HG02885 (cell line): ENCODE results near the gene HFM1.
"Not testable (repeated sequence)": the region's sequence is repeated elsewhere in the genome, so short reads cannot be mapped to it uniquely, and the experiment has no call there.

Experiments used
- ATAC-seq: cut with Tn5 transposase; IDR thresholded peaks from one replicate; pipeline ENCODE4 v1.9.1; 2021; ENCODE audit warnings: mild to moderate bottlenecking; ENCODE audit not compliant: unreplicated experiment, poor library complexity

The HFM1 gene

DNA sequence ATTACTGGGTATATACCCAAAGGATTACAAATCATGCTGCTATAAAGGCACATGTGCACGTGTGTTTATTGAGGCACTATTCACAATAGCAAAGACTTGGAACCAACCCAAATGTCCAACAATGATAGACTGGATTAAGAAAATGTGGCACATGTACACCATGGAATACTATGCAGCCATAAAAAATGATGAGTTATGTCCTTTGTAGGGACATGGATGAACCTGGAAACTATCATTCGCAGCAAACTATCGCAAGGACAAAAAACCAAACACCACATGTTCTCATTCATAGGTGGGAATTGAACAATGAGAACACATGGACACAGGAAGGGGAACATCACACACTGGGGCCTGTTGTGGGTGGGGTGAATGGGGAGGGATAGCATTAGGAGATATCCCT lies 32.4 kb downstream of the HFM1 start:
- ATAC-seq, result not testable (repeated sequence)

DNA sequence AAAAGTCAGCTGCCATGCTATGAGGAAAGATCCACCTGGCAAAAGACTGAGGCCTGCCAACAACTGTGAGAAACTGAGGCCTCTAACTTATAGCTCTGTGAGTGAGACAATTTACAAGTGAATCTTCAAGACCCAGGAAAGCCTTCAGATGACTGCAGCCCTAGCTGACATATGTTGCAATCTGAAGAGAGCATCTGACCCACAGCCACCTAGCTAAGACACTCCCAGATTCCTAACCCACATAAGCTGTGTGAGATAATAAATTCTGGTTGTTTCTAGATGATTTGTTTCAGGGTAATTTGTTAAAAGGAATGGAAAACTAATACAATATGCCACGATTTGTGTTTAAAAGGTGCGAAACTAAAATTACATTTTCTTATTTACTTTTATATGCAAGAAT lies 55.1 kb downstream of the HFM1 start:
- ATAC-seq, result no peak

GRCh38 chr1:91346824-91347223 lies 57.8 kb downstream of the HFM1 start:
- ATAC-seq, result no peak

DNA sequence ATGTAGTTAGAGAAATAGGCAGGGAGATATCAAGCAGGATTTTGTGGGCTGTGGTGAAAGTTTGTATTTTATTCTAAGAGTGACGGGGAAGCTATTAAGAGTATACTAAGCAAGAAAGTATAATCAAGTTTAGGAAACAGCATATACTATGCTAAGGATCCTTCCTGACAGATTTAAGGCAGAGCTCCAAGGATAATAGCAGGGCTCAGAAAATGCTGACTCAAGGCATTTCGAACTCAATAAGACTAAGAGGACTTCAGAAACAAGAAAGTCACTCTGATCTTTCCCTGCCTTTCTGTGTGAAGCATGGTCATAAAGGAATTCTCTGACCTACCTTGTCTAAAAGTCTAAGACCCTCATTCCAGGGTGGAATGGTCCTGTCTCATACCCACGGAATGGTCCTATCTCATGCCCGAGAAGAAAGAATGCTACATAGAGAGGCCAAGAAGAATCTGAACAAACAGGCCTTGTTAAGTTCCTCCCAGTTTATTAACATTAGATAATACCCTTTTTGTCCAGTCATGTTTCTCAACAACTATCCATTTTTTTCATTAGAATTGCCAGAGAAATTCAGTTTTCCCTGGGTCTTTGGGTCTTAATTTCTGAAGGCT lies 59.1 kb downstream of the HFM1 start:
- ATAC-seq, result no peak

GRCh38 chr1:91338501-91338900 lies 66.1 kb downstream of the HFM1 start:
- no peak for ATAC-seq

GRCh38 chr1:91335603-91336002 lies 69.0 kb downstream of the HFM1 start:
- ATAC-seq, result no peak

GRCh38 chr1:91334856-91335255 lies 69.8 kb downstream of the HFM1 start:
- ATAC-seq, result no peak

GRCh38 chr1:91325456-91325855 lies 79.2 kb downstream of the HFM1 start:
- ATAC-seq, result no peak

- ATAC-seq, result no peak
Observed at GRCh38 chr1:91314643-91315042, 90.0 kb downstream of the HFM1 start.

DNA sequence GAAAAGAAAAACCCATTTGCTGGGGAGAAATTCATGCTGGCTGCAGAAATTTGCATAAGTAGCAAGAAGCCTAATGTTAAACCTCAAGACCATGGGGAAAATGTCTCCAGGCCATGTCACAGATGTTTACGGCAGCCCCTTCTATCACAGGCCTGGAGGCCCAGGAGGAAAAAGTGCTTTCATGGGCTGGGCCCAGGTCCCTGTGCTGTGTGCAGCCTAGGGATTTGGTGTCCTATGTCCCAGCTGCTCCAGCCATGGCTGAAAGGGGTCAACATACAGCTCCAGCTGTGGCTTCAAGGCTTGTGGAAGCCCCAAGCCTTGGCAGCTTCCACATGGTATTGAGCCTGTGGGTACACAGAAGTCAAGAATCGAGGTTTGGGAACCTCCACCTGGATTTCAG lies 93.0 kb downstream of the HFM1 start:
- ATAC-seq, result no peak

DNA sequence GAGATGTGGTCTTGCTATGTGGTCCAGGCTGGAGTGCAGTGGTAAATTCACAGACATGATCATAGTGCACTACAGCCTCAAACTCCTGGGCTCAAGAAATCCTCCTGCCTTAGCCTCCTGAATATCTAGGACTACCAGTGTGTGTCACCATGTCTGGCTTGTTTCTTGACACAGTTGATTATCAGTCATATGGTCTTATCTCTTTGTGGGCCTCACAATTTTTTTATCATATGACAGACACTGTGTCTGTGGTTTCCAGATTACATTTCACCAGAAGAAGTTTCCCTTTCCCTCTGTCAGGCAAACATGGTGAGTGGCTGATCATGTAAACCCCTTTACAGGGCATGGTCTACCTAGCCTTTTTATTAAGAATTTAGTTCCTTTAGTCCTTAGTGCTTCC lies 96.1 kb downstream of the HFM1 start:
- no peak for ATAC-seq

GRCh38 chr1:91307784-91308409 lies 96.7 kb downstream of the HFM1 start:
- ATAC-seq, result no peak

DNA sequence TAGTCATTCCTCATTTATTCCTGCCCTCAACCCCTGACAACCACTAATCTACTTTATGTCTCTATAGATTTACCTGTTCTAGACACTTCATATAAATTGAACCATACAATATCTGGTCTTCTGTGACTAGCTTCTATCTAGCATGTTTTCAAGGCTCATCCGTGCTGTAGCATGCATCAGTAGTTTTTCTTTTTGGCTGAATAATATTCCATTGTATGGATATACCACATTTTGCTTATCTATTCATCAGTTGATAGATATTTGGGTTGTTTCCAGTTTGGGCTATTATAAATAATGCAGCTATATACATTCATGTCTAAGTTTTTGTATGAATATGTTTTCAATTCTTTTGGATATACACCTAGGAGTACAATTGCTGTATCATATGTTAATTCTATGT lies 101.5 kb downstream of the HFM1 start:
- ATAC-seq, result no peak

- not testable (repeated sequence) for ATAC-seq
Observed at GRCh38 chr1:91288843-91289553, 115.6 kb downstream of the HFM1 start.

GRCh38 chr1:91286962-91287317 lies 117.7 kb downstream of the HFM1 start:
- not testable (repeated sequence) for ATAC-seq

GRCh38 chr1:91286259-91286961 lies 118.2 kb downstream of the HFM1 start:
- not testable (repeated sequence) for ATAC-seq

DNA sequence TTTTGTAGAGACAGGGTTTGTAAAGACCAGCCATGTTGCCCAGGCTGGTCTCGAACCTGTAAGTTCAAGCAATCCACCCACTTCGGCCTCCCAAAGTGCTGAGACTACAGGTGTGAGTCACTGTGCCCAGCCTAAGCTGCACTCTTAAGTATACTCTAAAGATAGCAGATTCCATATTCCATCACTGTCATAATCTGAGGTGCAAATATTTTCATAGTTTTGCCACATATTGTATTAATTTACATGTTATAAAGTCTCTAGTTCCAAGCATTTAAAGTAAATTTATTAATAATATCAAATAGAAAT lies 121.3 kb downstream of the HFM1 start:
- no peak for ATAC-seq

DNA sequence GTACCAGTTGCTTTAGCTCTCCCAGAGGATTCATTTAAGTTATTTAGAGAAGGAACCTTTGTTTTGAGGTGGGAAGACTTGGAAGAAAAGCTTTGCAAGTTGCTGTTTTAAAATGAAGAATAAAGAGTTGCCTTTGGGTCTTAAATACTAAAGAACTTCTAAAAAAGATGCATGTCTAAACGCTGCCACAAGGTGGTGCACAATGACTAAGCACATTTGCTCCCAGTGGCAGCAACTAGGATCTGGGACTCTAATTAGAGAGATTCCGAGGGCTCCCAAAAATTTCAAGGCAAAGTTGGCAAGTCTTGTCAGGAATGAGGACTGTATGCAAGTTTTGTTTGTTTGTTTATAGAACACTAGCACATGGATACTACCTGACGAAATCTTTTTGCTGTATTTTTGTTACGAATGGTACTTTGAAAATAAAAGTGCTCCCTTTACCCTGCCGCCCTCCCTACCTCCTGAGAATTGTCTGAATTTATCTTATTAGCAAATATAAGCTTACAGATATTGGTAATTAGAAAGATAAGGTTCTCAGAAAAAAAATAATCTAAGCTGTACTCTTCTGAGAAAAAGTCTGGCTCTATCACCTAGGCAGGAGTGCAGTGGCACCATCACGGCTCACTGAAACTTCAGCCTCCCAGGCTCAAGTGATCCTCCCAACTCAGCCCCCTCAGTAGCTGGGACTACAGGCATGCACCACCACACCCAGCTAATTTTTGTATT lies 121.8 kb downstream of the HFM1 start:
- peak; percentile 81 for ATAC-seq

DNA sequence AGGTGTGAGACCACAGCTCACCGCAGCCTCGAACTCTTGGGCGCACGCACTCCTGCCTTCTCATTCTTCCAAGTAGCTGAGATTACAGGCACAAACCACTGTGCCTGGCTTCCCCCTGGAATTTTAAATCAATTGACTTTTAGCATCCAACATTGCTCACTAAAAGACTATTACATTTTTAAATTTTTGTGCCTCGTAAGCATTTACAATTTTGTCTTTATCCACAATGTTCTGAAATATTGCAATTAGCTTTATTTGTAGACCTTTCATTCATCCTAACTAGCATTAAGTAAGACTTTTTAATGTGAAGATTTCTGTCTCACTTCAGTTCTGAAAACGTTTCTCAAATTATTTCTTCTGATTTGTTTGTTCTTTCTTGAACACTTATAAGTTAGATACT lies 122.9 kb downstream of the HFM1 start:
- no peak for ATAC-seq

GRCh38 chr1:91278754-91279153 lies 125.9 kb downstream of the HFM1 start:
- ATAC-seq, result no peak

DNA sequence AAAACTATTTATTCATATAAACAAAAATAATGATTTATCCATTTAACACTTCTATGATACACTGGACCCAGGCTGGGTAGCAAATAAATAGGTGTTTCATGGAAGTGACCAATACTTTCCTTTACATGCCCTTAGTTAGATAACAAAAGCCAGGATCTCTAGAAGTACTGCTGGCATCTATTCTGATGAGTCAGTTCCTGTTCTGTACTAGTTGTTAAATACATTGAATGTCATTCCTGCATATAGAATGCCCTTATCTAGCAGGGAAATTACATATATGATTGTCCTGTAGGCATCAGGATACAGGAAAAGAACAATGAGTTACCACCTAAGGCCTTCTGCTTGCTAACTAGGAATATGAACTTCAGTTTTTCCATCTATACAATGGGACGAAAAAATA lies 130.8 kb downstream of the HFM1 start:
- ATAC-seq, result no peak
